ENCODE measurements around the gene LHFPL2.

DNA sequence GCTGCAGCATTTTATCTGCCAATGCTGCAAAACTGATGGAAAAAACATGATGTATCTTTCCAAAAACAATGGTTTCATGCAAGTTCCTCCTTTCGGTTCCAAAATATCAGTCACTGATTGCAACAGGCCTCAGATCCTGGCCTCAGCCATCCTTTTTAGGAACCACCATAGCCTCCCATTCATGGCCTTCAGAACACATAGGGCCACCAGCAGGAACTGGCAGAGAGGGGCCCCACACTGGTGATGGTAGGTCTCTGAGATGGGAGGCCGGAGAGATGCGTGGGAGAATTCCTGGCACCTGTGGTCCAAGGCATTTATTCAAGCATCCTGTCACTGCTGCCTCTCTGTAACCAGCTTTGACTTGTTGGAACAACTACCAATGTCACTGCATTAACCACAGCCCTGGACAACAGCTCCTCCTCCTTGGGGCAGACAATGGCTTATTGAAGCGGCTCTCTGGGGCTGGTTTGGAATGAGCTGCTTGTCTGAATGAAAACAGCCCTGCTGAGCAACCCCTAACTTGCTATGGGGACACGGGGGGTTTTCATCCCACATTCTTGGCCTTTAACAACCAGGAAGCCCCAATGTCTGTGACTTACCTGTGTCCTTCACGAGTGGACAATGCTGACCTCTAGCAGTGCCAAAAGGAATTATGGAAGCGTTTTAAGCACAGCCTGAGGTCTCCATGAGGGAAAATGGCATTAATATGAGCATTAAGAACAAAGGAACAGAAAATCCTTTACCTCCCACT, 108.1 kb downstream of the LHFPL2 start:
- TF ChIP-seq CTCF (IDR thresholded peaks at IDR 0.05), result no peak
- TF ChIP-seq POLR2A (IDR thresholded peaks at IDR 0.05), result no peak
- no peak for TF ChIP-seq EP300 (IDR thresholded peaks at IDR 0.05)
- TF ChIP-seq POLR2AphosphoS5 (IDR thresholded peaks at IDR 0.05), result peak in 1 of 3 donors; percentile 78

Measured in suprapubic skin (tissue), 4 donors.